WTC11 (cell line): ENCODE results near the gene RBFOX2.

Source experiments
- NR2C2 ChIP-seq: sonication (generic); formaldehyde crosslinking; IDR thresholded peaks from 2 replicates; pipeline ENCODE4 v1.8.0; 2022; ENCODE audit warnings: mild to moderate bottlenecking, missing genetic modification reagents
- PRRX2 ChIP-seq: fragments of 250-450 bp; sonication (Bioruptor Pico); IDR thresholded peaks from 2 replicates; pipeline ENCODE4 v1.8.0; 2021; ENCODE audit warnings: mild to moderate bottlenecking
- SMAD3 ChIP-seq: sonication (generic); formaldehyde crosslinking; IDR thresholded peaks from 2 replicates; pipeline ENCODE4 v1.8.0; 2022; ENCODE audit warnings: missing genetic modification reagents, mild to moderate bottlenecking, borderline replicate concordance
- TEAD1 ChIP-seq: sonication (generic); formaldehyde crosslinking; IDR thresholded peaks from 2 replicates; pipeline ENCODE4 v1.8.0; 2022; ENCODE audit warnings: mild to moderate bottlenecking, missing genetic modification reagents
- ZNF263 ChIP-seq: sonication (generic); formaldehyde crosslinking; IDR thresholded peaks from 2 replicates; pipeline ENCODE4 v1.8.1; 2022; ENCODE audit warnings: low read depth, mild to moderate bottlenecking, moderate library complexity, missing genetic modification reagents
- TF ChIP-seq, protein P1 (sequence below): fragments of 200-600 bp; IDR thresholded peaks from 2 replicates; pipeline ENCODE4 v1.8.0; 2022; ENCODE audit warnings: antibody characterized with exemption
- TF ChIP-seq, protein P2 (sequence below): sonication (generic); formaldehyde crosslinking; IDR thresholded peaks from 2 replicates; pipeline ENCODE4 v1.8.1; 2023; ENCODE audit warnings: mild to moderate bottlenecking, missing genetic modification reagents
- TF ChIP-seq, protein P3 (sequence below): sonication (generic); formaldehyde crosslinking; IDR thresholded peaks from 2 replicates; pipeline ENCODE4 v1.8.1; 2022; ENCODE audit warnings: mild to moderate bottlenecking, missing genetic modification reagents, moderate library complexity, borderline replicate concordance
- TF ChIP-seq, protein P4 (sequence below): sonication (generic); formaldehyde crosslinking; IDR thresholded peaks from 2 replicates; pipeline ENCODE4 v1.8.1; 2023; ENCODE audit warnings: mild to moderate bottlenecking, missing genetic modification reagents, borderline replicate concordance
- TF ChIP-seq, protein P5 (sequence below): sonication (generic); formaldehyde crosslinking; IDR thresholded peaks from 2 replicates; pipeline ENCODE4 v1.8.0; 2022; ENCODE audit warnings: mild to moderate bottlenecking, missing genetic modification reagents
- TF ChIP-seq, protein P6 (sequence below): sonication (generic); formaldehyde crosslinking; IDR thresholded peaks from 2 replicates; pipeline ENCODE4 v1.8.0; 2022; ENCODE audit warnings: mild to moderate bottlenecking, missing genetic modification reagents
- TF ChIP-seq, protein P7 (sequence below): fragments of 250-450 bp; sonication (Bioruptor Pico); IDR thresholded peaks from 2 replicates; pipeline ENCODE4 v1.8.0; 2021; ENCODE audit warnings: mild to moderate bottlenecking

DNA sequence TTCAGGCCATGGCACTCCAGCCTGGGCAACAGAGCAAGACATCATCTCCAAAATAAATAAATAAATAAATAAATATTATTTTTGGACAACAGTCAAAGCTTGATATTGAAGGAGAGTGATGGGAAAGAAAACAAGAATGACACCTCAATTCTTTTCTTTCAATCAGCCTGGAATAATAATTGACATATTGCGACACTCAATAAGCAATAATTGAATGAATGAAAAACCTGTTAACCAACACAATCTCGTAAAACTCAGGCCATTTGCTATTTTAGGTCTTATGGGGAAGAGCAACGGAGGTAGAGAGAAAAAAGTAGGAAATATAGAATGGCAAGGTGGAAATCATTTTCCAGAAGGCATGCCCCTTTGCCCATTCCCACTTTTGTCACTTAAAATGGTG, 10.5 kb upstream of the RBFOX2 start:
- TF ChIP-seq, protein P1, sequence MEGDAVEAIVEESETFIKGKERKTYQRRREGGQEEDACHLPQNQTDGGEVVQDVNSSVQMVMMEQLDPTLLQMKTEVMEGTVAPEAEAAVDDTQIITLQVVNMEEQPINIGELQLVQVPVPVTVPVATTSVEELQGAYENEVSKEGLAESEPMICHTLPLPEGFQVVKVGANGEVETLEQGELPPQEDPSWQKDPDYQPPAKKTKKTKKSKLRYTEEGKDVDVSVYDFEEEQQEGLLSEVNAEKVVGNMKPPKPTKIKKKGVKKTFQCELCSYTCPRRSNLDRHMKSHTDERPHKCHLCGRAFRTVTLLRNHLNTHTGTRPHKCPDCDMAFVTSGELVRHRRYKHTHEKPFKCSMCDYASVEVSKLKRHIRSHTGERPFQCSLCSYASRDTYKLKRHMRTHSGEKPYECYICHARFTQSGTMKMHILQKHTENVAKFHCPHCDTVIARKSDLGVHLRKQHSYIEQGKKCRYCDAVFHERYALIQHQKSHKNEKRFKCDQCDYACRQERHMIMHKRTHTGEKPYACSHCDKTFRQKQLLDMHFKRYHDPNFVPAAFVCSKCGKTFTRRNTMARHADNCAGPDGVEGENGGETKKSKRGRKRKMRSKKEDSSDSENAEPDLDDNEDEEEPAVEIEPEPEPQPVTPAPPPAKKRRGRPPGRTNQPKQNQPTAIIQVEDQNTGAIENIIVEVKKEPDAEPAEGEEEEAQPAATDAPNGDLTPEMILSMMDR: no peak
- TF ChIP-seq, protein P2, sequence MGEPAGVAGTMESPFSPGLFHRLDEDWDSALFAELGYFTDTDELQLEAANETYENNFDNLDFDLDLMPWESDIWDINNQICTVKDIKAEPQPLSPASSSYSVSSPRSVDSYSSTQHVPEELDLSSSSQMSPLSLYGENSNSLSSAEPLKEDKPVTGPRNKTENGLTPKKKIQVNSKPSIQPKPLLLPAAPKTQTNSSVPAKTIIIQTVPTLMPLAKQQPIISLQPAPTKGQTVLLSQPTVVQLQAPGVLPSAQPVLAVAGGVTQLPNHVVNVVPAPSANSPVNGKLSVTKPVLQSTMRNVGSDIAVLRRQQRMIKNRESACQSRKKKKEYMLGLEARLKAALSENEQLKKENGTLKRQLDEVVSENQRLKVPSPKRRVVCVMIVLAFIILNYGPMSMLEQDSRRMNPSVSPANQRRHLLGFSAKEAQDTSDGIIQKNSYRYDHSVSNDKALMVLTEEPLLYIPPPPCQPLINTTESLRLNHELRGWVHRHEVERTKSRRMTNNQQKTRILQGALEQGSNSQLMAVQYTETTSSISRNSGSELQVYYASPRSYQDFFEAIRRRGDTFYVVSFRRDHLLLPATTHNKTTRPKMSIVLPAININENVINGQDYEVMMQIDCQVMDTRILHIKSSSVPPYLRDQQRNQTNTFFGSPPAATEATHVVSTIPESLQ: no peak
- TF ChIP-seq TEAD1 (CRISPR knock-in tag) (no peak), SMAD3 (CRISPR knock-in tag) (no peak), ZNF263 (no peak), NR2C2 (CRISPR knock-in tag) (no peak), PRRX2 (CRISPR knock-in tag) (no peak)
- TF ChIP-seq, protein P3, sequence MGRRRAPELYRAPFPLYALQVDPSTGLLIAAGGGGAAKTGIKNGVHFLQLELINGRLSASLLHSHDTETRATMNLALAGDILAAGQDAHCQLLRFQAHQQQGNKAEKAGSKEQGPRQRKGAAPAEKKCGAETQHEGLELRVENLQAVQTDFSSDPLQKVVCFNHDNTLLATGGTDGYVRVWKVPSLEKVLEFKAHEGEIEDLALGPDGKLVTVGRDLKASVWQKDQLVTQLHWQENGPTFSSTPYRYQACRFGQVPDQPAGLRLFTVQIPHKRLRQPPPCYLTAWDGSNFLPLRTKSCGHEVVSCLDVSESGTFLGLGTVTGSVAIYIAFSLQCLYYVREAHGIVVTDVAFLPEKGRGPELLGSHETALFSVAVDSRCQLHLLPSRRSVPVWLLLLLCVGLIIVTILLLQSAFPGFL (CRISPR knock-in tag): no peak
- TF ChIP-seq, protein P4, sequence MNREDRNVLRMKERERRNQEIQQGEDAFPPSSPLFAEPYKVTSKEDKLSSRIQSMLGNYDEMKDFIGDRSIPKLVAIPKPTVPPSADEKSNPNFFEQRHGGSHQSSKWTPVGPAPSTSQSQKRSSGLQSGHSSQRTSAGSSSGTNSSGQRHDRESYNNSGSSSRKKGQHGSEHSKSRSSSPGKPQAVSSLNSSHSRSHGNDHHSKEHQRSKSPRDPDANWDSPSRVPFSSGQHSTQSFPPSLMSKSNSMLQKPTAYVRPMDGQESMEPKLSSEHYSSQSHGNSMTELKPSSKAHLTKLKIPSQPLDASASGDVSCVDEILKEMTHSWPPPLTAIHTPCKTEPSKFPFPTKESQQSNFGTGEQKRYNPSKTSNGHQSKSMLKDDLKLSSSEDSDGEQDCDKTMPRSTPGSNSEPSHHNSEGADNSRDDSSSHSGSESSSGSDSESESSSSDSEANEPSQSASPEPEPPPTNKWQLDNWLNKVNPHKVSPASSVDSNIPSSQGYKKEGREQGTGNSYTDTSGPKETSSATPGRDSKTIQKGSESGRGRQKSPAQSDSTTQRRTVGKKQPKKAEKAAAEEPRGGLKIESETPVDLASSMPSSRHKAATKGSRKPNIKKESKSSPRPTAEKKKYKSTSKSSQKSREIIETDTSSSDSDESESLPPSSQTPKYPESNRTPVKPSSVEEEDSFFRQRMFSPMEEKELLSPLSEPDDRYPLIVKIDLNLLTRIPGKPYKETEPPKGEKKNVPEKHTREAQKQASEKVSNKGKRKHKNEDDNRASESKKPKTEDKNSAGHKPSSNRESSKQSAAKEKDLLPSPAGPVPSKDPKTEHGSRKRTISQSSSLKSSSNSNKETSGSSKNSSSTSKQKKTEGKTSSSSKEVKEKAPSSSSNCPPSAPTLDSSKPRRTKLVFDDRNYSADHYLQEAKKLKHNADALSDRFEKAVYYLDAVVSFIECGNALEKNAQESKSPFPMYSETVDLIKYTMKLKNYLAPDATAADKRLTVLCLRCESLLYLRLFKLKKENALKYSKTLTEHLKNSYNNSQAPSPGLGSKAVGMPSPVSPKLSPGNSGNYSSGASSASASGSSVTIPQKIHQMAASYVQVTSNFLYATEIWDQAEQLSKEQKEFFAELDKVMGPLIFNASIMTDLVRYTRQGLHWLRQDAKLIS (CRISPR knock-in tag): no peak
- TF ChIP-seq, protein P5, sequence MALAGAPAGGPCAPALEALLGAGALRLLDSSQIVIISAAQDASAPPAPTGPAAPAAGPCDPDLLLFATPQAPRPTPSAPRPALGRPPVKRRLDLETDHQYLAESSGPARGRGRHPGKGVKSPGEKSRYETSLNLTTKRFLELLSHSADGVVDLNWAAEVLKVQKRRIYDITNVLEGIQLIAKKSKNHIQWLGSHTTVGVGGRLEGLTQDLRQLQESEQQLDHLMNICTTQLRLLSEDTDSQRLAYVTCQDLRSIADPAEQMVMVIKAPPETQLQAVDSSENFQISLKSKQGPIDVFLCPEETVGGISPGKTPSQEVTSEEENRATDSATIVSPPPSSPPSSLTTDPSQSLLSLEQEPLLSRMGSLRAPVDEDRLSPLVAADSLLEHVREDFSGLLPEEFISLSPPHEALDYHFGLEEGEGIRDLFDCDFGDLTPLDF (CRISPR knock-in tag): no peak
- TF ChIP-seq, protein P6, sequence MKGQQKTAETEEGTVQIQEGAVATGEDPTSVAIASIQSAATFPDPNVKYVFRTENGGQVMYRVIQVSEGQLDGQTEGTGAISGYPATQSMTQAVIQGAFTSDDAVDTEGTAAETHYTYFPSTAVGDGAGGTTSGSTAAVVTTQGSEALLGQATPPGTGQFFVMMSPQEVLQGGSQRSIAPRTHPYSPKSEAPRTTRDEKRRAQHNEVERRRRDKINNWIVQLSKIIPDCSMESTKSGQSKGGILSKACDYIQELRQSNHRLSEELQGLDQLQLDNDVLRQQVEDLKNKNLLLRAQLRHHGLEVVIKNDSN (CRISPR knock-in tag): no peak
- TF ChIP-seq, protein P7, sequence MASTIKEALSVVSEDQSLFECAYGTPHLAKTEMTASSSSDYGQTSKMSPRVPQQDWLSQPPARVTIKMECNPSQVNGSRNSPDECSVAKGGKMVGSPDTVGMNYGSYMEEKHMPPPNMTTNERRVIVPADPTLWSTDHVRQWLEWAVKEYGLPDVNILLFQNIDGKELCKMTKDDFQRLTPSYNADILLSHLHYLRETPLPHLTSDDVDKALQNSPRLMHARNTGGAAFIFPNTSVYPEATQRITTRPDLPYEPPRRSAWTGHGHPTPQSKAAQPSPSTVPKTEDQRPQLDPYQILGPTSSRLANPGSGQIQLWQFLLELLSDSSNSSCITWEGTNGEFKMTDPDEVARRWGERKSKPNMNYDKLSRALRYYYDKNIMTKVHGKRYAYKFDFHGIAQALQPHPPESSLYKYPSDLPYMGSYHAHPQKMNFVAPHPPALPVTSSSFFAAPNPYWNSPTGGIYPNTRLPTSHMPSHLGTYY: no peak
